ENCODE measurements around the gene SPON1.
"Not testable (repeated sequence)": the region's sequence is repeated elsewhere in the genome, so short reads cannot be mapped to it uniquely, and the experiment has no call there.

SPON1 gene

GRCh38 chr11:14090631-14091030 lies 128.1 kb downstream of the SPON1 start:
- not testable (repeated sequence) for DNase-seq

- DNase-seq = no peak
These were observed 130.5 kb downstream of the SPON1 start for GRCh38 chr11:14093065-14093464.

- no peak for DNase-seq
These were observed 132.0 kb downstream of the SPON1 start for GRCh38 chr11:14094481-14095037.

GRCh38 chr11:14095882-14096281 lies 133.4 kb downstream of the SPON1 start:
- DNase-seq = no peak

- DNase-seq = no peak
These were observed 134.1 kb downstream of the SPON1 start for GRCh38 chr11:14096606-14097005.

GRCh38 chr11:14101388-14101787 lies 138.9 kb downstream of the SPON1 start:
- DNase-seq = no peak

- DNase-seq = no peak
These were observed 140.2 kb downstream of the SPON1 start for GRCh38 chr11:14102766-14103165.

GRCh38 chr11:14105446-14105845 lies 142.9 kb downstream of the SPON1 start:
- no peak for DNase-seq

- DNase-seq = no peak
These were observed 144.0 kb downstream of the SPON1 start for GRCh38 chr11:14106303-14107049.

- no peak for DNase-seq
These were observed 144.5 kb downstream of the SPON1 start for GRCh38 chr11:14107050-14107430.

GRCh38 chr11:14109742-14110141 lies 147.2 kb downstream of the SPON1 start:
- no peak for DNase-seq

- DNase-seq = no peak
These were observed 148.1 kb downstream of the SPON1 start for GRCh38 chr11:14110629-14111028.

GRCh38 chr11:14111496-14111895 lies 149.0 kb downstream of the SPON1 start:
- no peak for DNase-seq

GRCh38 chr11:14112721-14113120 lies 150.2 kb downstream of the SPON1 start:
- DNase-seq = no peak

GRCh38 chr11:14114269-14114668 lies 151.7 kb downstream of the SPON1 start:
- no peak for DNase-seq

GRCh38 chr11:14114786-14115185 lies 152.3 kb downstream of the SPON1 start:
- no peak for DNase-seq

GRCh38 chr11:14117632-14118031 lies 155.1 kb downstream of the SPON1 start:
- DNase-seq = no peak

- DNase-seq = no peak
These were observed 155.5 kb downstream of the SPON1 start for GRCh38 chr11:14118072-14118471.

- no peak for DNase-seq
These were observed 156.8 kb downstream of the SPON1 start for GRCh38 chr11:14119357-14119756.

- no peak for DNase-seq
These were observed 161.8 kb downstream of the SPON1 start for GRCh38 chr11:14124350-14124749.

GRCh38 chr11:14124886-14125285 lies 162.4 kb downstream of the SPON1 start:
- DNase-seq = no peak

GRCh38 chr11:14125529-14125928 lies 163.0 kb downstream of the SPON1 start:
- no peak for DNase-seq

GRCh38 chr11:14127679-14128078 lies 165.2 kb downstream of the SPON1 start:
- DNase-seq = no peak

GRCh38 chr11:14132312-14132711 lies 169.8 kb downstream of the SPON1 start:
- no peak for DNase-seq

- no peak for DNase-seq
These were observed 170.9 kb downstream of the SPON1 start for GRCh38 chr11:14133381-14133780.
